Chondrocyte (in vitro differentiated cells): ENCODE results near the gene LGALS3. TPM values are rescaled to one million over a fixed set of nuclear protein-coding genes. Genes with fewer than 3 reads are reported as not detected.

Source experiments
- DNase-seq: peaks from one replicate; pipeline ENCODE4 v3.0.0; 2021; ENCODE audit warnings: mixed read lengths, low spot score
- H3K27ac Mint-ChIP-seq: one replicate; pipeline ENCODE4 v1.8.0; 2021; ENCODE audit warnings: mild to moderate bottlenecking, moderate library complexity, mixed read lengths; ENCODE audit not compliant: unreplicated experiment
- H3K27me3 Mint-ChIP-seq: 2 replicates; pipeline ENCODE4 v1.8.0; 2021; ENCODE audit warnings: low read depth, mixed read lengths
- H3K36me3 Mint-ChIP-seq: 2 replicates; pipeline ENCODE4 v1.8.0; 2021; ENCODE audit warnings: low read depth, mixed read lengths
- H3K4me1 Mint-ChIP-seq: 2 replicates; pipeline ENCODE4 v1.8.0; 2021; ENCODE audit warnings: low read depth, mild to moderate bottlenecking, mixed read lengths
- H3K4me3 Mint-ChIP-seq: one replicate; pipeline ENCODE4 v1.8.0; 2021; ENCODE audit warnings: mild to moderate bottlenecking, moderate library complexity, mixed read lengths; ENCODE audit not compliant: unreplicated experiment
- H3K9me3 Mint-ChIP-seq: 2 replicates; pipeline ENCODE4 v1.8.0; 2021; ENCODE audit warnings: low read depth, mixed read lengths
- CTCF ChIP-seq: fragments of 200-600 bp; sonication (generic); IDR thresholded peaks from 2 replicates; pipeline ENCODE4 v1.5.0; 2021; ENCODE audit warnings: antibody characterized with exemption, mild to moderate bottlenecking, moderate library complexity
- total RNA-seq: library from RNA; stranded (reverse); gene quantifications from 3 replicates; pipeline ENCODE4 v1.2.1, GENCODE V29; 2021

LGALS3 gene
- total RNA-seq, 1 donor from 2014 or later, result 53.5 TPM

- Mint-ChIP-seq H3K4me3 (peak overlapping the region; percentile 81), H3K36me3 (no peaks in the 10 kb centered on the region), H3K27me3 (no peaks in the 10 kb centered on the region), H3K4me1 (peaks cover 37% of the 10 kb centered on the region), H3K9me3 (no peaks in the 10 kb centered on the region), H3K27ac (peak overlapping the region; percentile 81)
- DNase-seq, result peak; percentile 91
- TF ChIP-seq CTCF, result peak; percentile 25
These were observed 560 bp downstream of the LGALS3 start for GRCh38 chr14:55129428-55130195.

GRCh38 chr14:55130196-55130550 is 1.1 kb downstream of the LGALS3 start:
- TF ChIP-seq CTCF, result no peak
- H3K9me3 Mint-ChIP-seq, result no peaks in the 10 kb centered on the region
- H3K36me3 Mint-ChIP-seq, result no peaks in the 10 kb centered on the region
- peak overlapping the region; percentile 81 for H3K27ac Mint-ChIP-seq
- H3K4me3 Mint-ChIP-seq, result peak overlapping the region; percentile 81
- H3K4me1 Mint-ChIP-seq, result peaks cover 37% of the 10 kb centered on the region
- no peaks in the 10 kb centered on the region for H3K27me3 Mint-ChIP-seq
- no peak for DNase-seq

- peak; percentile 29 for TF ChIP-seq CTCF
- H3K36me3 Mint-ChIP-seq, result no peaks in the 10 kb centered on the region
- no peaks in the 10 kb centered on the region for H3K9me3 Mint-ChIP-seq
- no peaks in the 10 kb centered on the region for H3K27me3 Mint-ChIP-seq
- H3K4me3 Mint-ChIP-seq, result peak overlapping the region; percentile 14
- H3K27ac Mint-ChIP-seq, result peak overlapping the region; percentile 32
- H3K4me1 Mint-ChIP-seq, result peaks cover 37% of the 10 kb centered on the region
- no peak for DNase-seq
These were observed 2.5 kb downstream of the LGALS3 start for GRCh38 chr14:55131370-55132137.

GRCh38 chr14:55133416-55133815 is 4.4 kb downstream of the LGALS3 start:
- no peak overlapping the region for H3K27ac Mint-ChIP-seq
- TF ChIP-seq CTCF, result peak; percentile 77
- no peaks in the 10 kb centered on the region for H3K9me3 Mint-ChIP-seq
- no peaks in the 10 kb centered on the region for H3K27me3 Mint-ChIP-seq
- H3K4me1 Mint-ChIP-seq, result peaks cover 49% of the 10 kb centered on the region
- no peak overlapping the region for H3K4me3 Mint-ChIP-seq
- peaks cover 3% of the 10 kb centered on the region for H3K36me3 Mint-ChIP-seq
- DNase-seq, result no peak

GRCh38 chr14:55136241-55136640 is 7.2 kb downstream of the LGALS3 start:
- H3K27me3 Mint-ChIP-seq, result no peaks in the 10 kb centered on the region
- no peak for DNase-seq
- no peak overlapping the region for H3K27ac Mint-ChIP-seq
- H3K4me1 Mint-ChIP-seq, result peaks cover 36% of the 10 kb centered on the region
- H3K4me3 Mint-ChIP-seq, result no peak overlapping the region
- H3K9me3 Mint-ChIP-seq, result no peaks in the 10 kb centered on the region
- TF ChIP-seq CTCF, result no peak
- peaks cover 18% of the 10 kb centered on the region for H3K36me3 Mint-ChIP-seq
